HepG2 (cell line): ENCODE measurements around the gene SCGB1C1. TPM values are rescaled to one million over a fixed set of nuclear protein-coding genes. Genes with fewer than 3 reads are reported as not detected.

Experiments
- CEBPG ChIP-seq: IDR thresholded peaks from 2 replicates; pipeline ENCODE4 v1.6.1; 2016
- EED ChIP-seq: sonication (generic); formaldehyde crosslinking; IDR thresholded peaks from 2 replicates; pipeline ENCODE4 v1.5.0; 2020; ENCODE audit warnings: mild to moderate bottlenecking, missing genetic modification reagents
- FIP1L1 ChIP-seq: fragments of 200-400 bp; formaldehyde crosslinking; IDR thresholded peaks from 2 replicates; pipeline ENCODE4 v1.6.1; 2018; ENCODE audit warnings: low read depth, mild to moderate bottlenecking, low read length, moderate library complexity, borderline replicate concordance; ENCODE audit not compliant: insufficient read depth
- GABPB1 ChIP-seq: IDR thresholded peaks from 2 replicates; pipeline ENCODE4 v1.6.1; 2016; ENCODE audit warnings: mild to moderate bottlenecking, missing genetic modification reagents, moderate library complexity, missing compliant biosample characterization
- GATA4 ChIP-seq: sonication (generic); IDR thresholded peaks from 2 replicates; pipeline ENCODE4 v1.6.1; 2016; ENCODE audit warnings: antibody characterized with exemption, low read depth, borderline replicate concordance
- HMG20A ChIP-seq: IDR thresholded peaks from 2 replicates; pipeline ENCODE4 v1.6.1; 2016; ENCODE audit warnings: borderline replicate concordance
- IKZF4 ChIP-seq: sonication (generic); formaldehyde crosslinking; IDR thresholded peaks from 2 replicates; pipeline ENCODE4 v1.5.1; 2020; ENCODE audit warnings: borderline replicate concordance, mild to moderate bottlenecking, low read depth, missing genetic modification reagents; ENCODE audit errors: not compliant biosample characterization
- LCORL ChIP-seq, 2 experiments: fragments of 450-650 bp in 1 of 2; sonication (generic) in 1 of 2; formaldehyde crosslinking in 1 of 2; IDR thresholded peaks; 2 replicates each; pipeline versions ENCODE4 v1.5.0 to v1.6.1; 2017 to 2020; ENCODE audit warnings: antibody characterized with exemption in 1 of 2, missing genetic modification reagents in 1 of 2
- MXD4 ChIP-seq: IDR thresholded peaks from 2 replicates; pipeline ENCODE4 v1.6.1; 2016; ENCODE audit warnings: mild to moderate bottlenecking, missing biosample characterization, missing genetic modification reagents
- RBM39 ChIP-seq: fragments of 200-400 bp; formaldehyde crosslinking; IDR thresholded peaks from one replicate; pipeline ENCODE4 v1.6.1; 2018; ENCODE audit warnings: antibody characterized with exemption, mild to moderate bottlenecking, low read depth, low read length; ENCODE audit not compliant: poor library complexity, severe bottlenecking
- TBX3 ChIP-seq: fragments of 450-650 bp; IDR thresholded peaks from 2 replicates; pipeline ENCODE4 v1.6.1; 2017; ENCODE audit warnings: antibody characterized with exemption, mild to moderate bottlenecking, inconsistent platforms, borderline replicate concordance
- ZNF10 ChIP-seq: sonication (generic); formaldehyde crosslinking; IDR thresholded peaks from 2 replicates; pipeline ENCODE4 v1.4.0; 2020; ENCODE audit warnings: mild to moderate bottlenecking, low read depth, missing genetic modification reagents, borderline replicate concordance
- ZNF547 ChIP-seq: sonication (generic); formaldehyde crosslinking; IDR thresholded peaks from 2 replicates; pipeline ENCODE4 v1.5.1; 2020; ENCODE audit warnings: mild to moderate bottlenecking, missing genetic modification reagents
- polyA plus RNA-seq, 8 experiments: library from polyadenylated mRNA; depleted of rRNA in 3 of 8; stranded (reverse) in 7 of 8; unstranded in 1 of 8; fragments of >200 nt; fragmentation: Illumina TruSeq in 4 of 8; extraction: Trizol in 4 of 8; gene quantifications; 2 replicates each; pipeline versions ENCODE4 v1.2.1 to v1.2.3, GENCODE V29; 2011 to 2016; ENCODE audit warnings: low read depth in 4 of 8, missing spikeins in 1 of 8, mixed read lengths in 1 of 8; ENCODE audit not compliant: insufficient read depth in 1 of 8
- total RNA-seq, 5 experiments: library from RNA; depleted of rRNA; stranded (reverse); fragments of >200 nt; fragmentation: Illumina TruSeq; extraction: Trizol; gene quantifications; 2 replicates each; pipeline ENCODE4 v1.2.3, GENCODE V29; 2016; ENCODE audit warnings: low read depth in 1 of 5
- TF ChIP-seq, protein P1 (sequence below): sonication (generic); formaldehyde crosslinking; IDR thresholded peaks from 2 replicates; pipeline ENCODE4 v1.4.0; 2020; ENCODE audit warnings: missing genetic modification reagents; ENCODE audit errors: not compliant biosample characterization
- TF ChIP-seq, protein P2 (sequence below): sonication (generic); formaldehyde crosslinking; IDR thresholded peaks from 2 replicates; pipeline ENCODE4 v1.5.0; 2020; ENCODE audit warnings: mild to moderate bottlenecking, missing genetic modification reagents, moderate library complexity
- TF ChIP-seq, protein P3 (sequence below): sonication (generic); formaldehyde crosslinking; IDR thresholded peaks from 2 replicates; pipeline ENCODE4 v1.4.0; 2020; ENCODE audit warnings: missing genetic modification reagents
- TF ChIP-seq, protein P4 (sequence below): sonication (generic); formaldehyde crosslinking; IDR thresholded peaks from 2 replicates; pipeline ENCODE4 v1.8.0; 2022; ENCODE audit warnings: mild to moderate bottlenecking, missing genetic modification reagents, moderate library complexity
- TF ChIP-seq, protein P5 (sequence below): sonication (generic); formaldehyde crosslinking; IDR thresholded peaks from 2 replicates; pipeline ENCODE4 v1.8.0; 2022; ENCODE audit warnings: missing genetic modification reagents, mild to moderate bottlenecking, borderline replicate concordance
- TF ChIP-seq, protein P6 (sequence below): IDR thresholded peaks from 2 replicates; pipeline ENCODE4 v1.6.1; 2016; ENCODE audit warnings: missing compliant biosample characterization, missing genetic modification reagents, borderline replicate concordance

SCGB1C1 gene
- total and polyA plus RNA-seq, 2 of the 13 experiments (the other 11 are each of a cell fraction or from before 2014, with no cell fraction given): not detected

DNA sequence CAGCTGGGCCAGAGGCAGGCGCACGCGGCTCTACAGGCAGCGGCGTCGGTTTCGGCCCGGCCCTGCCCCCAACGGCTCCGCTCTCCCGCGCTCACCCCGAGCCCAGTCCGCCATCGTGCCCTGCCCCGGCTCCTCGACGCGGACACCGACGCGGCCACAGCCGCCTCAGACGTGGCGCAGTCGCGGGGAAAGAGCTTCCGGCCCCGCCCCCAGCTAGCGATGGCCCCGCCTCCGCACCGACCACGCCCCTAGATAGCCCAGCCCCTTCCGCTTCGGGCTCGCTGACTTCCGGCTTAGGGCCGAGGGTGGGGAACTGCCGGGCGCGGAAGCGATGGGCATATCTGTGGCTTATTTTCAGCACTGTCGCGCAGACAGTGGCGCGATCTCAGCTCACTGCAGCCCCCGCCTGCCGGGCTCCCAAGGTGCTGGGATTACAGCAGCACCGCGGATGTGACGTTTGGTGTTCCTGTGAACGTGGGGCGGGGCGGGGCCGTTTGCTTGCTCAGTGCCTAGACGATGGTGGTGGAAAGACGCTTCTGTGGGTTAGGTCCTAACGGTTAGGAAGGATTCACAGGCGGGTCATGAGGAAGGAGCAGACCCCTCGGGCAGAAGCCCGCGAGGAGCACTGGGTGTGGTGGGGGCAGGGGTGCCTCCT is 14.5 kb downstream of the SCGB1C1 start, which contains the start of the genes BET1L and RIC8A (continued):
- TF ChIP-seq, protein P1, sequence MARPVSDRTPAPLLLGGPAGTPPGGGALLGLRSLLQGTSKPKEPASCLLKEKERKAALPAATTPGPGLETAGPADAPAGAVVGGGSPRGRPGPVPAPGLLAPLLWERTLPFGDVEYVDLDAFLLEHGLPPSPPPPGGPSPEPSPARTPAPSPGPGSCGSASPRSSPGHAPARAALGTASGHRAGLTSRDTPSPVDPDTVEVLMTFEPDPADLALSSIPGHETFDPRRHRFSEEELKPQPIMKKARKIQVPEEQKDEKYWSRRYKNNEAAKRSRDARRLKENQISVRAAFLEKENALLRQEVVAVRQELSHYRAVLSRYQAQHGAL (CRISPR knock-in tag): no peak
- TF ChIP-seq RBM39: peak; percentile 36
- TF ChIP-seq, protein P2, sequence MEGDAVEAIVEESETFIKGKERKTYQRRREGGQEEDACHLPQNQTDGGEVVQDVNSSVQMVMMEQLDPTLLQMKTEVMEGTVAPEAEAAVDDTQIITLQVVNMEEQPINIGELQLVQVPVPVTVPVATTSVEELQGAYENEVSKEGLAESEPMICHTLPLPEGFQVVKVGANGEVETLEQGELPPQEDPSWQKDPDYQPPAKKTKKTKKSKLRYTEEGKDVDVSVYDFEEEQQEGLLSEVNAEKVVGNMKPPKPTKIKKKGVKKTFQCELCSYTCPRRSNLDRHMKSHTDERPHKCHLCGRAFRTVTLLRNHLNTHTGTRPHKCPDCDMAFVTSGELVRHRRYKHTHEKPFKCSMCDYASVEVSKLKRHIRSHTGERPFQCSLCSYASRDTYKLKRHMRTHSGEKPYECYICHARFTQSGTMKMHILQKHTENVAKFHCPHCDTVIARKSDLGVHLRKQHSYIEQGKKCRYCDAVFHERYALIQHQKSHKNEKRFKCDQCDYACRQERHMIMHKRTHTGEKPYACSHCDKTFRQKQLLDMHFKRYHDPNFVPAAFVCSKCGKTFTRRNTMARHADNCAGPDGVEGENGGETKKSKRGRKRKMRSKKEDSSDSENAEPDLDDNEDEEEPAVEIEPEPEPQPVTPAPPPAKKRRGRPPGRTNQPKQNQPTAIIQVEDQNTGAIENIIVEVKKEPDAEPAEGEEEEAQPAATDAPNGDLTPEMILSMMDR (CRISPR knock-in tag): peak; percentile 6; the same call in 1 of the 2 replicates
- peak; percentile 86 for TF ChIP-seq IKZF4 (CRISPR knock-in tag)
- TF ChIP-seq, protein P3, sequence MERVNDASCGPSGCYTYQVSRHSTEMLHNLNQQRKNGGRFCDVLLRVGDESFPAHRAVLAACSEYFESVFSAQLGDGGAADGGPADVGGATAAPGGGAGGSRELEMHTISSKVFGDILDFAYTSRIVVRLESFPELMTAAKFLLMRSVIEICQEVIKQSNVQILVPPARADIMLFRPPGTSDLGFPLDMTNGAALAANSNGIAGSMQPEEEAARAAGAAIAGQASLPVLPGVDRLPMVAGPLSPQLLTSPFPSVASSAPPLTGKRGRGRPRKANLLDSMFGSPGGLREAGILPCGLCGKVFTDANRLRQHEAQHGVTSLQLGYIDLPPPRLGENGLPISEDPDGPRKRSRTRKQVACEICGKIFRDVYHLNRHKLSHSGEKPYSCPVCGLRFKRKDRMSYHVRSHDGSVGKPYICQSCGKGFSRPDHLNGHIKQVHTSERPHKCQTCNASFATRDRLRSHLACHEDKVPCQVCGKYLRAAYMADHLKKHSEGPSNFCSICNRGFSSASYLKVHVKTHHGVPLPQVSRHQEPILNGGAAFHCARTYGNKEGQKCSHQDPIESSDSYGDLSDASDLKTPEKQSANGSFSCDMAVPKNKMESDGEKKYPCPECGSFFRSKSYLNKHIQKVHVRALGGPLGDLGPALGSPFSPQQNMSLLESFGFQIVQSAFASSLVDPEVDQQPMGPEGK (CRISPR knock-in tag): peak; percentile 61
- TF ChIP-seq GATA4: peak; percentile 50
- no peak for TF ChIP-seq HMG20A (CRISPR knock-in tag)
- peak; percentile 28; the same call in 1 of the 2 replicates for TF ChIP-seq TBX3
- TF ChIP-seq CEBPG (CRISPR knock-in tag): no peak
- TF ChIP-seq ZNF10: no peak
- TF ChIP-seq MXD4 (CRISPR knock-in tag): peak; percentile 79
- 0 out of 2 replicates have a peak, but pooled peaks have one; percentile 29 for TF ChIP-seq FIP1L1
- peak; percentile 64; the same call in 1 of the 2 replicates for TF ChIP-seq EED (CRISPR knock-in tag)
- TF ChIP-seq, protein P4, sequence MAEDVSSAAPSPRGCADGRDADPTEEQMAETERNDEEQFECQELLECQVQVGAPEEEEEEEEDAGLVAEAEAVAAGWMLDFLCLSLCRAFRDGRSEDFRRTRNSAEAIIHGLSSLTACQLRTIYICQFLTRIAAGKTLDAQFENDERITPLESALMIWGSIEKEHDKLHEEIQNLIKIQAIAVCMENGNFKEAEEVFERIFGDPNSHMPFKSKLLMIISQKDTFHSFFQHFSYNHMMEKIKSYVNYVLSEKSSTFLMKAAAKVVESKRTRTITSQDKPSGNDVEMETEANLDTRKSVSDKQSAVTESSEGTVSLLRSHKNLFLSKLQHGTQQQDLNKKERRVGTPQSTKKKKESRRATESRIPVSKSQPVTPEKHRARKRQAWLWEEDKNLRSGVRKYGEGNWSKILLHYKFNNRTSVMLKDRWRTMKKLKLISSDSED (CRISPR knock-in tag): peak; percentile 90; the same call in 1 of the 2 replicates
- TF ChIP-seq LCORL (IDR thresholded peaks at IDR 0.05): no peak
- TF ChIP-seq LCORL (CRISPR knock-in tag; IDR thresholded peaks at IDR 0.05): peak; percentile 50
- TF ChIP-seq, protein P5, sequence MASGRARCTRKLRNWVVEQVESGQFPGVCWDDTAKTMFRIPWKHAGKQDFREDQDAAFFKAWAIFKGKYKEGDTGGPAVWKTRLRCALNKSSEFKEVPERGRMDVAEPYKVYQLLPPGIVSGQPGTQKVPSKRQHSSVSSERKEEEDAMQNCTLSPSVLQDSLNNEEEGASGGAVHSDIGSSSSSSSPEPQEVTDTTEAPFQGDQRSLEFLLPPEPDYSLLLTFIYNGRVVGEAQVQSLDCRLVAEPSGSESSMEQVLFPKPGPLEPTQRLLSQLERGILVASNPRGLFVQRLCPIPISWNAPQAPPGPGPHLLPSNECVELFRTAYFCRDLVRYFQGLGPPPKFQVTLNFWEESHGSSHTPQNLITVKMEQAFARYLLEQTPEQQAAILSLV (CRISPR knock-in tag): peak; percentile 97
- TF ChIP-seq GABPB1: peak; percentile 98
- peak; percentile 85 for TF ChIP-seq ZNF547 (CRISPR knock-in tag)
- TF ChIP-seq, protein P6, sequence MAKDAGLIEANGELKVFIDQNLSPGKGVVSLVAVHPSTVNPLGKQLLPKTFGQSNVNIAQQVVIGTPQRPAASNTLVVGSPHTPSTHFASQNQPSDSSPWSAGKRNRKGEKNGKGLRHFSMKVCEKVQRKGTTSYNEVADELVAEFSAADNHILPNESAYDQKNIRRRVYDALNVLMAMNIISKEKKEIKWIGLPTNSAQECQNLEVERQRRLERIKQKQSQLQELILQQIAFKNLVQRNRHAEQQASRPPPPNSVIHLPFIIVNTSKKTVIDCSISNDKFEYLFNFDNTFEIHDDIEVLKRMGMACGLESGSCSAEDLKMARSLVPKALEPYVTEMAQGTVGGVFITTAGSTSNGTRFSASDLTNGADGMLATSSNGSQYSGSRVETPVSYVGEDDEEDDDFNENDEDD (CRISPR knock-in tag): peak; percentile 58; the same call in 1 of the 2 replicates
